Testis (tissue), 3 donors: ENCODE data around the gene PYDC2. TPM values are rescaled to one million over a fixed set of nuclear protein-coding genes. Genes with fewer than 3 reads are reported as not detected.
"Not testable (repeated sequence)": the region's sequence is repeated elsewhere in the genome, so short reads cannot be mapped to it uniquely, and the experiment has no call there.

ENCODE experiments used
- DNase-seq: peaks from one replicate; pipeline ENCODE4 v3.0.0-alpha.2; 2019
- H3K27ac ChIP-seq, 2 donors: fragments of 200-600 bp; sonication (generic); one replicate each; pipeline ENCODE4 v1.5.1; 2019
- H3K27me3 ChIP-seq: fragments of 200-600 bp; sonication (generic); one replicate; pipeline ENCODE4 v1.5.1; 2019
- H3K36me3 ChIP-seq: fragments of 200-600 bp; sonication (generic); one replicate; pipeline ENCODE4 v1.5.1; 2017; ENCODE audit warnings: low read depth; ENCODE audit errors: missing control alignments
- H3K4me1 ChIP-seq: fragments of 200-600 bp; sonication (generic); one replicate; pipeline ENCODE4 v1.5.1; 2019
- H3K4me3 ChIP-seq, 2 donors: fragments of 200-600 bp; sonication (generic); one replicate each; pipeline ENCODE4 v1.5.1; 2017 to 2019
- H3K9me3 ChIP-seq: fragments of 200-600 bp; sonication (generic); one replicate; pipeline ENCODE4 v1.5.1; 2017
- CTCF ChIP-seq, 3 experiments: fragments of 450-650 bp in 2 of 3; fragments of 200-600 bp in 1 of 3; sonication (generic) in 1 of 3; IDR thresholded peaks; one replicate each; pipeline ENCODE4 v1.5.1; 2016 to 2019; ENCODE audit warnings: antibody characterized with exemption in 3 of 3, mild to moderate bottlenecking in 2 of 3, moderate library complexity in 1 of 3
- POLR2A ChIP-seq: fragments of 450-650 bp; IDR thresholded peaks from one replicate; pipeline ENCODE4 v1.6.1; 2017; ENCODE audit warnings: antibody characterized with exemption, mild to moderate bottlenecking, moderate library complexity
- WGBS, 2 donors: methylation state at CpG; one replicate each; pipeline ENCODE4 v1.1.5; 2018; 5-methylcytosine and 5-hydroxymethylcytosine counted together
- intact Hi-C: fragments of 100-400 bp; cut with DNase I; formaldehyde crosslinking; loops from one replicate; pipeline ENCODE4 v1.15.1; 2023; ENCODE audit warnings: low total_unique reads
- polyA plus RNA-seq: library from polyadenylated mRNA; stranded (reverse); fragments of 350-450 nt; fragmentation: Illumina TruSeq; extraction: RNeasy Lipid Tissue Mini Kit (QIAGEN cat#74804); gene quantifications from one replicate; pipeline ENCODE4 v1.2.3, GENCODE V29; 2014; ENCODE audit warnings: low read depth, low replicate concordance; ENCODE audit not compliant: insufficient read depth
- total RNA-seq, 2 donors: library from RNA; depleted of rRNA; stranded (reverse); fragments of >200 nt; gene quantifications; one replicate each; pipeline ENCODE4 v1.2.3, GENCODE V29; 2016

The PYDC2 gene
- total and polyA plus RNA-seq, 3 donors from 2014 or later: not detected

- TF ChIP-seq CTCF (IDR thresholded peaks at IDR 0.05) (no peak), POLR2A (no peak)
These were observed 12.8 kb downstream of the PYDC2 start for GRCh38 chr3:191473661-191474198.

GRCh38 chr3:191476066-191476772 is 15.3 kb downstream of the PYDC2 start:
- no peak overlapping the region for H3K27ac ChIP-seq
- H3K36me3 ChIP-seq: no peaks in the 10 kb centered on the region
- H3K4me3 ChIP-seq: no peak overlapping the region
- no peaks in the 10 kb centered on the region for H3K27me3 ChIP-seq
- intact Hi-C loops: no loop called here
- DNase-seq: no peak
- no peaks in the 10 kb centered on the region for H3K4me1 ChIP-seq
- WGBS, 2 donors: 86 to 87% methylated on average over 4 of the region's 4 CpGs
- no peaks in the 10 kb centered on the region for H3K9me3 ChIP-seq
- TF ChIP-seq POLR2A: no peak
- TF ChIP-seq CTCF (IDR thresholded peaks at IDR 0.05): no peak

More at GRCh38 chr3:191473661-191474198, 12.8 kb downstream of the PYDC2 start:
- H3K4me3 ChIP-seq: no peak overlapping the region
- WGBS, 2 donors: 68 to 77% methylated on average over 4 of the region's 4 CpGs
- no peaks in the 10 kb centered on the region for H3K4me1 ChIP-seq
- H3K27me3 ChIP-seq: no peaks in the 10 kb centered on the region
- no peaks in the 10 kb centered on the region for H3K9me3 ChIP-seq
- H3K27ac ChIP-seq: no peak overlapping the region
- intact Hi-C loops: no loop called here
- H3K36me3 ChIP-seq: no peaks in the 10 kb centered on the region
- DNase-seq: no peak

GRCh38 chr3:191483994-191484393 is 23.0 kb downstream of the PYDC2 start:
- H3K36me3 ChIP-seq, DNase-seq, H3K9me3 ChIP-seq, H3K27ac ChIP-seq, H3K4me1 ChIP-seq, H3K4me3 ChIP-seq, H3K27me3 ChIP-seq, intact Hi-C loops: not testable (repeated sequence)
- WGBS, 2 donors: 85 to 98% methylated on average over 2 of the region's 2 CpGs

- TF ChIP-seq POLR2A (no peak), CTCF (IDR thresholded peaks at IDR 0.05) (no peak)
- no peaks in the 10 kb centered on the region for H3K4me1 ChIP-seq
- H3K27me3 ChIP-seq: no peaks in the 10 kb centered on the region
- no peak overlapping the region for H3K4me3 ChIP-seq
- intact Hi-C loops: no loop called here
- WGBS, 2 donors: 93 to 96% methylated on average over 3 of the region's 3 CpGs
- DNase-seq: no peak
- H3K36me3 ChIP-seq: no peaks in the 10 kb centered on the region
- H3K9me3 ChIP-seq: no peaks in the 10 kb centered on the region
- no peak overlapping the region for H3K27ac ChIP-seq
These were observed 23.5 kb downstream of the PYDC2 start for GRCh38 chr3:191484461-191484860.

GRCh38 chr3:191492601-191493000 is 31.6 kb downstream of the PYDC2 start:
- Histone ChIP-seq H3K4me1 (no peaks in the 10 kb centered on the region), H3K36me3 (no peaks in the 10 kb centered on the region), H3K9me3 (no peaks in the 10 kb centered on the region), H3K27ac (no peak overlapping the region), H3K4me3 (no peak overlapping the region), H3K27me3 (no peaks in the 10 kb centered on the region)
- no peak for TF ChIP-seq CTCF (IDR thresholded peaks at IDR 0.05)
- TF ChIP-seq POLR2A: no peak
- WGBS, 2 donors: 67 to 68% methylated on average over 1 of the region's 1 CpG
- no peak for DNase-seq
- intact Hi-C loops: no loop called here
